PFSK-1 (cell line): ENCODE measurements around the gene UHRF1.

ENCODE experiments used
- FOXP2 ChIP-seq: optimal IDR thresholded peaks from 2 replicates; pipeline ENCODE3; 2011; ENCODE audit warnings: borderline replicate concordance, control low read depth, inconsistent platforms; ENCODE audit not compliant: insufficient read depth; ENCODE audit errors: extremely low read length, extremely low read depth
- POLR2AphosphoS5 ChIP-seq: IDR thresholded peaks from 2 replicates; pipeline ENCODE4 v1.6.1; 2012; ENCODE audit warnings: low read depth, mild to moderate bottlenecking, control low read depth, low read length, moderate library complexity
- REST ChIP-seq, 2 experiments: IDR thresholded peaks; 2 replicates each; pipeline versions ENCODE4 v1.6.1 to v1.8.0; 2011 to 2012; ENCODE audit warnings: low read depth in 2 of 2, low read length in 2 of 2, control low read depth in 1 of 2, inconsistent platforms in 1 of 2, mild to moderate bottlenecking in 1 of 2, moderate library complexity in 1 of 2; ENCODE audit not compliant: insufficient read depth in 1 of 2
- SIN3A ChIP-seq: IDR thresholded peaks from 2 replicates; pipeline ENCODE4 v1.6.1; 2012; ENCODE audit warnings: mild to moderate bottlenecking, low read length, moderate library complexity, borderline replicate concordance; ENCODE audit not compliant: insufficient read depth
- TAF1 ChIP-seq: IDR thresholded peaks from 2 replicates; pipeline ENCODE4 v1.6.1; 2012; ENCODE audit warnings: low read length, control low read depth, borderline replicate concordance; ENCODE audit not compliant: insufficient read depth

The UHRF1 gene

GRCh38 chr19:4902796-4903195 lies 6.5 kb upstream of the UHRF1 start, which contains the start of gene ARRDC5:
Gene ARRDC5, minus strand, starts transcription at chr19:4902896. Its CDS starts 71 bp downstream, at chr19:4902825.
- TF ChIP-seq POLR2AphosphoS5 (no peak), REST (IDR thresholded peaks at IDR 0.05; ENCODE audit: insufficient read depth in 1 of 2, low read depth in 2 of 2, low read length in 2 of 2) (no peak), FOXP2 (no peak), TAF1 (no peak), SIN3A (no peak)

- TF ChIP-seq REST (IDR thresholded peaks at IDR 0.05; ENCODE audit: insufficient read depth in 1 of 2, low read depth in 2 of 2, low read length in 2 of 2) (no peak), SIN3A (no peak), POLR2AphosphoS5 (no peak), TAF1 (no peak), FOXP2 (no peak)
Measured at GRCh38 chr19:4904481-4904880, 4.8 kb upstream of the UHRF1 start.

GRCh38 chr19:4906963-4907362 lies 2.3 kb upstream of the UHRF1 start:
- no peak for TF ChIP-seq FOXP2
- TF ChIP-seq REST (IDR thresholded peaks at IDR 0.05; ENCODE audit: insufficient read depth in 1 of 2, low read depth in 2 of 2, low read length in 2 of 2), result no peak
- no peak for TF ChIP-seq POLR2AphosphoS5
- TF ChIP-seq SIN3A, result no peak
- TF ChIP-seq TAF1, result no peak

GRCh38 chr19:4908360-4908759 lies 941 bp upstream of the UHRF1 start:
- TF ChIP-seq SIN3A, result no peak
- TF ChIP-seq FOXP2, result no peak

GRCh38 chr19:4908781-4909155 lies 533 bp upstream of the UHRF1 start:
- TF ChIP-seq SIN3A (no peak), FOXP2 (no peak), POLR2AphosphoS5 (no peak), REST (IDR thresholded peaks at IDR 0.05; ENCODE audit: insufficient read depth in 1 of 2, low read depth in 2 of 2, low read length in 2 of 2) (no peak)
